Cardiac ventricle fibroblast (primary cell): ENCODE data around the gene PDE6G. TPM values are rescaled to one million over a fixed set of nuclear protein-coding genes. Genes with fewer than 3 reads are reported as not detected.

Experiments
- total RNA-seq: library from RNA; depleted of rRNA; stranded (reverse); fragments of >200 nt; gene quantifications from 2 replicates; pipeline ENCODE4 v1.2.3, GENCODE V29; 2015

The PDE6G gene
- total RNA-seq, result 0.98 TPM in 1 of 2 replicates, not detected in the other

GRCh38 chr17:81656118-81656743 lies at the start of gene PDE6G:
PDE6G (minus strand) TSS chr17:81656542; CDS start chr17:81653305, 3,237 bp downstream.

GRCh38 chr17:81702934-81703746 lies 46.8 kb upstream of the PDE6G start, which contains the start of gene MRPL12:
MRPL12 (plus strand) TSS chr17:81703367; CDS start chr17:81703502, 135 bp downstream.

GRCh38 chr17:81683584-81684441 lies 27.5 kb upstream of the PDE6G start, which contains the start of the genes ARL16 and HGS:
ARL16 (minus strand) TSS chr17:81683797; CDS start chr17:81683753, 44 bp downstream.
HGS (plus strand) TSS chr17:81684011; CDS start chr17:81684067, 56 bp downstream.

GRCh38 chr17:81666342-81667191 lies 10.2 kb upstream of the PDE6G start, which contains the start of the genes CCDC137 and OXLD1:
CCDC137 (plus strand) TSS chr17:81666737; CDS start chr17:81666767, 30 bp downstream.
OXLD1 (minus strand) TSS chr17:81666605; CDS start chr17:81666577, 28 bp downstream.

GRCh38 chr17:81636505-81637288 lies 19.6 kb downstream of the PDE6G start, which contains the start of the genes NPLOC4 and TSPAN10:
NPLOC4 (minus strand) TSS chr17:81637112; CDS start chr17:81636930, 182 bp downstream.
TSPAN10 (plus strand) TSS chr17:81637196; CDS start chr17:81642413, 5,217 bp downstream.

Other genes starting within 250 kb of the PDE6G start
- gene ACTG1, start 143.7 kb downstream of the PDE6G start, total RNA-seq, result 4,782 and 5,091 TPM in 2 replicates
- gene FSCN2, start 128.2 kb downstream of the PDE6G start, total RNA-seq, result 0.25 and 1.1 TPM in 2 replicates
- gene FAAP100, start 104.2 kb downstream of the PDE6G start, total RNA-seq, result 27.2 and 29.4 TPM in 2 replicates
- 33.5 and 42.5 TPM in 2 replicates for gene NPLOC4, start 19.4 kb downstream of the PDE6G start, total RNA-seq
- 0.75 and 1.1 TPM in 2 replicates for gene TSPAN10, start 19.3 kb downstream of the PDE6G start, total RNA-seq
- gene OXLD1, start 10.1 kb upstream of the PDE6G start, total RNA-seq, result 33.4 and 34.4 TPM in 2 replicates
- gene CCDC137, start 10.2 kb upstream of the PDE6G start, total RNA-seq, result 6.7 and 7.5 TPM in 2 replicates
- 23.2 and 26.5 TPM in 2 replicates for gene ARL16, start 27.3 kb upstream of the PDE6G start, total RNA-seq
- 62.0 and 64.1 TPM in 2 replicates for gene HGS, start 27.5 kb upstream of the PDE6G start, total RNA-seq
- gene MRPL12, start 46.8 kb upstream of the PDE6G start, total RNA-seq, result 52.2 and 52.5 TPM in 2 replicates
- 4.2 and 5.9 TPM in 2 replicates for gene SLC25A10, start 55.7 kb upstream of the PDE6G start, total RNA-seq
- gene GCGR, start 147.6 kb upstream of the PDE6G start, total RNA-seq, result not detected in 2 replicates
- gene MCRIP1, start 176.7 kb upstream of the PDE6G start, total RNA-seq, result 82.7 and 89.0 TPM in 2 replicates
- gene PPP1R27, start 178.5 kb upstream of the PDE6G start, total RNA-seq, result not detected in 2 replicates
- 2,196 and 3,205 TPM in 2 replicates for gene P4HB, start 204.0 kb upstream of the PDE6G start, total RNA-seq
- 156 and 187 TPM in 2 replicates for gene ARHGDIA, start 214.8 kb upstream of the PDE6G start, total RNA-seq
- 50.2 and 68.7 TPM in 2 replicates for gene ALYREF, start 235.0 kb upstream of the PDE6G start, total RNA-seq
- 130 and 178 TPM in 2 replicates for gene ANAPC11, start 235.2 kb upstream of the PDE6G start, total RNA-seq
- gene NPB, start 245.7 kb upstream of the PDE6G start, total RNA-seq, result 0.62 and 1.8 TPM in 2 replicates